IPS DF 19.7 (cell line): ENCODE measurements around the gene CNBD2.
"Not testable (repeated sequence)": the region's sequence is repeated elsewhere in the genome, so short reads cannot be mapped to it uniquely, and the experiment has no call there.

ENCODE experiments used
- DNase-seq: peaks from one replicate; pipeline ENCODE4 v3.0.0-alpha.2; 2013; ENCODE audit warnings: low read depth, low spot score

CNBD2 gene

GRCh38 chr20:35975576-35976373 is 7.4 kb downstream of the CNBD2 start:
- DNase-seq, result no peak

GRCh38 chr20:35978041-35978513 is 9.7 kb downstream of the CNBD2 start:
- no peak for DNase-seq

- DNase-seq, result no peak
Observed at GRCh38 chr20:35979544-35979943, 11.2 kb downstream of the CNBD2 start.

GRCh38 chr20:35981969-35982368 is 13.6 kb downstream of the CNBD2 start:
- DNase-seq, result no peak

GRCh38 chr20:35984382-35984781 is 16.0 kb downstream of the CNBD2 start:
- DNase-seq, result no peak

GRCh38 chr20:35985806-35986205 is 17.4 kb downstream of the CNBD2 start:
- DNase-seq, result no peak

- no peak for DNase-seq
Observed at GRCh38 chr20:35988910-35989463, 20.6 kb downstream of the CNBD2 start.

- no peak for DNase-seq
Observed at GRCh38 chr20:35991142-35991771, 22.9 kb downstream of the CNBD2 start.

- DNase-seq, result no peak
Observed at GRCh38 chr20:35992713-35993335, 24.4 kb downstream of the CNBD2 start.

GRCh38 chr20:35994994-35995453 is 26.6 kb downstream of the CNBD2 start:
- peak; percentile 75 for DNase-seq

GRCh38 chr20:35996492-35996891 is 28.1 kb downstream of the CNBD2 start:
- not testable (repeated sequence) for DNase-seq

- not testable (repeated sequence) for DNase-seq
Observed at GRCh38 chr20:36001331-36001730, 32.9 kb downstream of the CNBD2 start.

GRCh38 chr20:36002855-36003254 is 34.5 kb downstream of the CNBD2 start:
- no peak for DNase-seq

- no peak for DNase-seq
Observed at GRCh38 chr20:36004045-36004444, 35.7 kb downstream of the CNBD2 start.

- DNase-seq, result no peak
Observed at GRCh38 chr20:36008461-36009035, 40.2 kb downstream of the CNBD2 start.

- no peak for DNase-seq
Observed at GRCh38 chr20:36010076-36010475, 41.7 kb downstream of the CNBD2 start.

- DNase-seq, result no peak
Observed at GRCh38 chr20:36010825-36011224, 42.4 kb downstream of the CNBD2 start.

- DNase-seq, result no peak
Observed at GRCh38 chr20:36015806-36016403, 47.5 kb downstream of the CNBD2 start.

GRCh38 chr20:36017048-36017951 is 48.9 kb downstream of the CNBD2 start:
- no peak for DNase-seq
